Measurements from ENCODE around the gene CSMD2. TPM values are rescaled to one million over a fixed set of nuclear protein-coding genes. Genes with fewer than 3 reads are reported as not detected.
A peak's percentile ranks its signal among the peaks of the same experiment; 100 is the strongest.

The CSMD2 gene
- total RNA-seq, 1 donor from 2014 or later: 2.6 TPM

DNA sequence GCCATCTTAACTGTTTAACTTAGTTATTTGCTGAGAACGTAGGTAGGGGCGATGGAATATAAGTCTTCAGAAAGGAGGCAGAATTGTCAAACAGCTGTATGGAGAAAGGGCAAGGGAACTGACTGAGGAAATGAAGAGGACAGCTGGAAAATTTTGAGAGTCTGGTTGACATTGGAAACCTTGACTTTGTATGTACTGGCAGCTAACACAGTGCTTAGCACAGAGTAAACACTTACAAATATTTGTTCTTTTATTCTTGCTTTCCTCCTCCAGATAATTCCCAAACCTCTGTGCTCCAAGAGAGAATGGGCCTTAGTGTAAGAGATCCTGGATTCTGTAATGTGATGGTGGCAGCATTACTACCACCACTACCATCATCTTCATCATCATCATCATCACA is 601.3 kb downstream of the CSMD2 start:
- no peaks in the 10 kb centered on the region for H3K9me3 Mint-ChIP-seq
- H3K9me3 ChIP-seq (ENCODE audit: low read depth): no peaks in the 10 kb centered on the region
- no peaks in the 10 kb centered on the region for H3K36me3 Mint-ChIP-seq
- H3K27me3 ChIP-seq: no peaks in the 10 kb centered on the region
- H3K9ac ChIP-seq: no peak overlapping the region
- H3K27ac Mint-ChIP-seq: no peak overlapping the region
- no peaks in the 10 kb centered on the region for H3K4me1 Mint-ChIP-seq
- no peaks in the 10 kb centered on the region for H3K79me2 ChIP-seq (ENCODE audit: low read depth)
- no peak overlapping the region for H3K4me3 ChIP-seq
- no peak overlapping the region for H3K4me3 Mint-ChIP-seq
- H3F3A ChIP-seq (ENCODE audit: low read depth): no peaks in the 10 kb centered on the region
- H3K27ac ChIP-seq: no peak overlapping the region
- H2AFZ ChIP-seq (replicated peaks): no peak overlapping the region
- peaks cover 2% of the 10 kb centered on the region for H3K27me3 Mint-ChIP-seq (ENCODE audit: insufficient read depth, low read depth)
- no peaks in the 10 kb centered on the region for H4K20me1 ChIP-seq (ENCODE audit: low read depth)
- H3K36me3 ChIP-seq: no peaks in the 10 kb centered on the region
- no peak overlapping the region for H3K4me2 ChIP-seq
- DNase-seq (ENCODE audit: low spot score): no peak
- no peaks in the 10 kb centered on the region for H3K4me1 ChIP-seq
- TF ChIP-seq EZH2phosphoT487 (IDR thresholded peaks at IDR 0.05) (no peak), EZH2 (IDR thresholded peaks at IDR 0.05) (no peak)
- TF ChIP-seq, protein P1, sequence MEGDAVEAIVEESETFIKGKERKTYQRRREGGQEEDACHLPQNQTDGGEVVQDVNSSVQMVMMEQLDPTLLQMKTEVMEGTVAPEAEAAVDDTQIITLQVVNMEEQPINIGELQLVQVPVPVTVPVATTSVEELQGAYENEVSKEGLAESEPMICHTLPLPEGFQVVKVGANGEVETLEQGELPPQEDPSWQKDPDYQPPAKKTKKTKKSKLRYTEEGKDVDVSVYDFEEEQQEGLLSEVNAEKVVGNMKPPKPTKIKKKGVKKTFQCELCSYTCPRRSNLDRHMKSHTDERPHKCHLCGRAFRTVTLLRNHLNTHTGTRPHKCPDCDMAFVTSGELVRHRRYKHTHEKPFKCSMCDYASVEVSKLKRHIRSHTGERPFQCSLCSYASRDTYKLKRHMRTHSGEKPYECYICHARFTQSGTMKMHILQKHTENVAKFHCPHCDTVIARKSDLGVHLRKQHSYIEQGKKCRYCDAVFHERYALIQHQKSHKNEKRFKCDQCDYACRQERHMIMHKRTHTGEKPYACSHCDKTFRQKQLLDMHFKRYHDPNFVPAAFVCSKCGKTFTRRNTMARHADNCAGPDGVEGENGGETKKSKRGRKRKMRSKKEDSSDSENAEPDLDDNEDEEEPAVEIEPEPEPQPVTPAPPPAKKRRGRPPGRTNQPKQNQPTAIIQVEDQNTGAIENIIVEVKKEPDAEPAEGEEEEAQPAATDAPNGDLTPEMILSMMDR (IDR thresholded peaks at IDR 0.05): no peak

DNA sequence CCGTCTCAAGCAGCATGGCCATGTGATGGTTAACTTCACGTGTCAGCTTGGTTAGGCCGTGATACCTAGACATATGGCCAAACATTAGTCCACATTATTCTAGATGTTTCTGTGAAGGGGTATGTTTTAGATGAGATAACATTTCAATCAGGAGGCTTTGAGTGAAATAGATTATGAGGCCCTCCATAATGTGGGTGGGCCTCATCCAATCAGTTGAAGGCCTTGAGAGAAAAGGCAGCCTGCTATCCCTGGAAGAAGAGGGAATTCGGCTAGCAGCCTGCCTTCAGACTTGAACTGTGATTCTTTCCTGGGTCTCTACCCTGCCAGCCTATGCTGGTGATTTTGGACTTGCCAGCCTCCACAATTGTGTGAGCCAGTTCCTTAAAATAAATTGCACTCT is 602.5 kb downstream of the CSMD2 start:
- TF ChIP-seq, protein P1 (IDR thresholded peaks at IDR 0.05): no peak
- no peak for TF ChIP-seq EZH2phosphoT487 (IDR thresholded peaks at IDR 0.05)
- TF ChIP-seq EZH2 (IDR thresholded peaks at IDR 0.05): no peak
- no peaks in the 10 kb centered on the region for H3F3A ChIP-seq (ENCODE audit: low read depth)
- no peak overlapping the region for H3K9ac ChIP-seq
- no peaks in the 10 kb centered on the region for H4K20me1 ChIP-seq (ENCODE audit: low read depth)
- H3K4me2 ChIP-seq: no peak overlapping the region
- H3K79me2 ChIP-seq (ENCODE audit: low read depth): no peaks in the 10 kb centered on the region
- Mint-ChIP-seq H3K4me1 (no peaks in the 10 kb centered on the region), H3K4me3 (no peak overlapping the region), H3K9me3 (no peaks in the 10 kb centered on the region), H3K27me3 (ENCODE audit: insufficient read depth, low read depth) (no peaks in the 10 kb centered on the region), H3K27ac (no peak overlapping the region), H3K36me3 (no peaks in the 10 kb centered on the region)
- H3K4me3 ChIP-seq: no peak overlapping the region
- H3K4me1 ChIP-seq: no peaks in the 10 kb centered on the region
- H2AFZ ChIP-seq (replicated peaks): no peak overlapping the region
- no peaks in the 10 kb centered on the region for H3K27me3 ChIP-seq
- H3K27ac ChIP-seq: no peak overlapping the region
- no peaks in the 10 kb centered on the region for H3K36me3 ChIP-seq
- no peaks in the 10 kb centered on the region for H3K9me3 ChIP-seq (ENCODE audit: low read depth)
- DNase-seq (ENCODE audit: low spot score): no peak

DNA sequence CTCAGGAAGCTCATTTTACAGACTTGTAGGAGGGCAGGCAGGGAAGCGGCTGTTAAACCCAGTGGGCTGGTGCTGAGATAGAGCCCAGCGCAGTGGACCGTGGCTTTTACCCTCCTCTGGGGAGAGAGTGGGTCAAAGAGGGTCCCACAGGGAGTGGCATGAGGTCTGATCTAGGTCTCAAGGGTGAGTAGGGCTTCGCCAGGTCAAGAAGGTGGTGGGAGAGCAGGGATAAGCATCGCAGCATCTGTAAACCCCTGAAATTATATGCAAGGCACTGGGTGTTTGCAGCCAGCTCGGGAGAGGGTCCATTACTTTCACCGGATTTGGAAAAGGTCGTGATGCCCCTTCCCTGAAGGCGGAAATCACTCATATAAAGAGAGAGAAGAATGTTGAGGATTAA is 603.5 kb downstream of the CSMD2 start:
- DNase-seq (ENCODE audit: low spot score): no peak
- Mint-ChIP-seq H3K9me3 (no peaks in the 10 kb centered on the region), H3K27ac (peak overlapping the region; percentile 42), H3K27me3 (ENCODE audit: insufficient read depth, low read depth) (no peaks in the 10 kb centered on the region), H3K4me1 (no peaks in the 10 kb centered on the region), H3K4me3 (no peak overlapping the region), H3K36me3 (no peaks in the 10 kb centered on the region)
- H3K9me3 ChIP-seq (ENCODE audit: low read depth): no peaks in the 10 kb centered on the region
- no peaks in the 10 kb centered on the region for H3K36me3 ChIP-seq
- no peak overlapping the region for H3K4me2 ChIP-seq
- no peaks in the 10 kb centered on the region for H3K79me2 ChIP-seq (ENCODE audit: low read depth)
- no peaks in the 10 kb centered on the region for H3F3A ChIP-seq (ENCODE audit: low read depth)
- no peaks in the 10 kb centered on the region for H3K27me3 ChIP-seq
- H3K4me3 ChIP-seq: no peak overlapping the region
- no peaks in the 10 kb centered on the region for H4K20me1 ChIP-seq (ENCODE audit: low read depth)
- no peak overlapping the region for H3K9ac ChIP-seq
- H3K27ac ChIP-seq: no peak overlapping the region
- H2AFZ ChIP-seq (replicated peaks): no peak overlapping the region
- no peaks in the 10 kb centered on the region for H3K4me1 ChIP-seq
- TF ChIP-seq EZH2 (IDR thresholded peaks at IDR 0.05) (no peak), EZH2phosphoT487 (IDR thresholded peaks at IDR 0.05) (no peak)
- TF ChIP-seq, protein P1 (IDR thresholded peaks at IDR 0.05): no peak

Measured in neural progenitor cell (in vitro differentiated cells).